AG04449 (cell line): Measurements from ENCODE around the gene EIF4B.

Source experiments
- CTCF ChIA-PET: fragments of 350-600 bp; formaldehyde crosslinking; extraction: SDS; loops from one replicate; lab custom pipeline; 2021; ENCODE audit warnings: antibody characterized with exemption; lab: Yijun Ruan, JAX
- POLR2A ChIA-PET: fragments of 400-600, 350-600 bp; formaldehyde crosslinking; extraction: SDS; loops from one replicate; lab custom pipeline; 2020; ENCODE audit warnings: antibody characterized with exemption, inconsistent platforms; lab: Yijun Ruan, JAX
- DNase-seq: peaks from one replicate; pipeline ENCODE4 v3.0.0-alpha.2; 2010; ENCODE audit warnings: low read depth, low spot score
- H3K4me3 ChIP-seq: 2 replicates; pipeline ENCODE4 v1.5.1; 2011; ENCODE audit warnings: low read depth, mild to moderate bottlenecking, control low read depth, low read length
- CTCF ChIP-seq: IDR thresholded peaks from one replicate; pipeline ENCODE4 v1.5.1; 2011; ENCODE audit warnings: mild to moderate bottlenecking, moderate library complexity, low read length, control low read depth, inconsistent platforms; ENCODE audit not compliant: insufficient read depth; ENCODE audit errors: missing control alignments

The EIF4B gene

GRCh38 chr12:53079226-53080117 is 73.2 kb downstream of the EIF4B start, which contains the start of gene SPRYD3:
TSS of gene SPRYD3 (minus strand) at chr12:53079390. CDS start at chr12:53079333, 57 bp downstream.
- TF ChIP-seq CTCF: no peak
- peak; percentile 80 for DNase-seq
- peak within 1 kb of the TSS; percentile 76 for H3K4me3 ChIP-seq
- ChIA-PET POLR2A (interaction anchor here (0.8 to 5.2 kb wide), 16 partner anchors 8 to 218 kb away, joined by 3 to 86 read pairs (median 6); partner anchors contain the start of genes CSAD, IGFBP6, PFDN5 and SOAT2), CTCF (interaction anchor here (0.6 to 28.9 kb wide), 10 partner anchors 9 to 118 kb away, joined by 3 to 655 read pairs (median 6); partner anchors contain the start of genes IGFBP6, SOAT2 and TNS2)

GRCh38 chr12:53082637-53083175 is 76.5 kb downstream of the EIF4B start:
- ChIA-PET POLR2A (no interaction called here), CTCF (interaction anchor here (1.0 to 28.9 kb wide), 2 partner anchors 17 to 18 kb away, joined by 6 to 655 read pairs; partner anchors contain the start of genes IGFBP6 and SOAT2)
- DNase-seq: no peak
- H3K4me3 ChIP-seq: no peak overlapping the region
- no peak for TF ChIP-seq CTCF

GRCh38 chr12:53086361-53086760 is 80.1 kb downstream of the EIF4B start:
- ChIA-PET POLR2A (no interaction called here), CTCF (interaction anchor here (0.8 to 28.9 kb wide), 5 partner anchors 14 to 73 kb away, joined by 3 to 655 read pairs (median 3); partner anchors contain the start of genes IGFBP6 and SOAT2)
- DNase-seq: no peak
- TF ChIP-seq CTCF: no peak
- no peak overlapping the region for H3K4me3 ChIP-seq

- TF ChIP-seq CTCF: no peak
- ChIA-PET CTCF (interaction anchor here (1.3 to 20.8 kb wide), 2 partner anchors 9 to 15 kb away, joined by 4 to 655 read pairs; partner anchors contain the start of gene SPRYD3), POLR2A (interaction anchor here (0.8 to 0.9 kb wide), 2 partner anchors 9 to 19 kb away, joined by 3 to 4 read pairs; no protein-coding TSS in a partner anchor)
- no peak for DNase-seq
- no peak overlapping the region for H3K4me3 ChIP-seq
Observed at GRCh38 chr12:53090105-53090504, 83.8 kb downstream of the EIF4B start.

GRCh38 chr12:53090554-53090953 is 84.3 kb downstream of the EIF4B start:
- no peak for DNase-seq
- no peak for TF ChIP-seq CTCF
- H3K4me3 ChIP-seq: no peak overlapping the region
- POLR2A ChIA-PET: interaction anchor here (0.8 to 0.9 kb wide), 2 partner anchors 9 to 19 kb away, joined by 3 to 4 read pairs; no protein-coding TSS in a partner anchor
- CTCF ChIA-PET: interaction anchor here (0.9 to 20.8 kb wide), 3 partner anchors 9 to 231 kb away, joined by 3 to 655 read pairs (median 4); partner anchors contain the start of genes AAAS and SPRYD3

- DNase-seq: no peak
- ChIA-PET CTCF (interaction anchor here (1.4 to 20.8 kb wide), 2 partner anchors 9 to 17 kb away, joined by 3 to 655 read pairs; partner anchors contain the start of gene SPRYD3), POLR2A (no interaction called here)
- no peak overlapping the region for H3K4me3 ChIP-seq
- TF ChIP-seq CTCF: no peak
Observed at GRCh38 chr12:53091756-53092155, 85.5 kb downstream of the EIF4B start.
